B cell (primary cell): ENCODE results near the gene TENM4. TPM values are rescaled to one million over a fixed set of nuclear protein-coding genes. Genes with fewer than 3 reads are reported as not detected.

Experiments used
- ATAC-seq: fragments of 200-7000 bp; cut with Tn5 transposase; one replicate; pipeline ENCODE4 v1.10.0; 2021; ENCODE audit warnings: low read depth, mild to moderate bottlenecking, moderate number of reproducible peaks, moderate library complexity
- CTCF ChIA-PET: fragments of 350-600 bp; sonication (Branson Sonifier 250); formaldehyde crosslinking; loops from one replicate; lab custom pipeline; 2021; ENCODE audit warnings: antibody characterized with exemption, inconsistent platforms; lab: Charles Lee
- POLR2A ChIA-PET: fragments of 350-600 bp; sonication (Branson Sonifier 250); formaldehyde crosslinking; loops from one replicate; lab custom pipeline; 2021; ENCODE audit warnings: antibody characterized with exemption; lab: Charles Lee
- DNase-seq: peaks from one replicate; pipeline ENCODE4 v3.0.0; 2013
- H2AFZ ChIP-seq: 2 replicates; pipeline ENCODE4 v1.6.1; 2012; ENCODE audit warnings: mild to moderate bottlenecking, low read depth, low read length; ENCODE audit not compliant: insufficient read depth, poor library complexity, severe bottlenecking
- H3K27ac ChIP-seq, 2 donors: 1 replicate in 1 of 2; 2 replicates in 1 of 2; pipeline ENCODE4 v1.5.1; 2012 to 2013; ENCODE audit warnings: low read length in 2 of 2, mild to moderate bottlenecking in 2 of 2, moderate library complexity in 1 of 2
- H3K27me3 ChIP-seq, 4 experiments: fragments of 200-600 bp in 1 of 4; sonication (generic) in 1 of 4; replicated peaks in 1 of 4; 1 replicate in 2 of 4; 2 replicates in 2 of 4; pipeline versions ENCODE4 v1.6.1 to v1.7.0; 2013 to 2016; ENCODE audit warnings: low read length in 3 of 4, mild to moderate bottlenecking in 2 of 4, mixed read lengths in 1 of 4, moderate library complexity in 1 of 4; ENCODE audit not compliant: insufficient read depth in 4 of 4, control insufficient read depth in 3 of 4; ENCODE audit errors: control extremely low read depth in 1 of 4
- H3K36me3 ChIP-seq, 2 experiments: replicated peaks in 1 of 2; 1 replicate in 1 of 2; 2 replicates in 1 of 2; pipeline versions ENCODE4 v1.6.1 to v1.7.1; 2013; ENCODE audit warnings: low read length in 1 of 2; ENCODE audit not compliant: insufficient read depth in 2 of 2, control insufficient read depth in 1 of 2; ENCODE audit errors: control extremely low read depth in 1 of 2, extremely low read depth in 1 of 2
- H3K4me1 ChIP-seq, 2 donors: fragments of 200-600 bp in 1 of 2; sonication (generic) in 1 of 2; 1 replicate in 1 of 2; 2 replicates in 1 of 2; pipeline versions ENCODE4 v1.5.1 to v1.6.1; 2013 to 2017; ENCODE audit warnings: low read length in 2 of 2; ENCODE audit not compliant: control insufficient read depth in 2 of 2, insufficient read depth in 2 of 2
- H3K4me2 ChIP-seq: replicated peaks from 2 replicates; pipeline ENCODE3; 2012; ENCODE audit warnings: mild to moderate bottlenecking, low read depth, low read length; ENCODE audit not compliant: poor library complexity, severe bottlenecking
- H3K4me3 ChIP-seq, 5 experiments: fragments of 200-600 bp in 1 of 5; sonication (generic) in 1 of 5; 1 replicate in 3 of 5; 2 replicates in 2 of 5; pipeline versions ENCODE4 v1.5.1 to v1.7.0; 2011 to 2016; ENCODE audit warnings: low read length in 4 of 5, mild to moderate bottlenecking in 4 of 5, low read depth in 2 of 5, control low read depth in 1 of 5, moderate library complexity in 1 of 5; ENCODE audit not compliant: insufficient read depth in 1 of 5; ENCODE audit errors: control extremely low read depth in 1 of 5, extremely low read depth in 1 of 5
- H3K79me2 ChIP-seq: fragments of 200-600 bp; sonication (generic); one replicate; pipeline ENCODE4 v1.6.0; 2016; ENCODE audit warnings: low read length; ENCODE audit not compliant: control insufficient read depth, insufficient read depth
- H3K9ac ChIP-seq: fragments of 200-600 bp; sonication (generic); 2 replicates; pipeline ENCODE4 v1.6.1; 2017; ENCODE audit warnings: mild to moderate bottlenecking, low read length, moderate library complexity
- H3K9me3 ChIP-seq, 3 donors: one replicate each; pipeline versions ENCODE4 v1.6.1 to v1.7.1; 2013; ENCODE audit warnings: low read length in 2 of 3; ENCODE audit not compliant: control insufficient read depth in 2 of 3, insufficient read depth in 1 of 3; ENCODE audit errors: control extremely low read depth in 1 of 3
- H4K20me1 ChIP-seq: 2 replicates; pipeline ENCODE4 v1.6.0; 2012; ENCODE audit warnings: mild to moderate bottlenecking, low read length; ENCODE audit not compliant: insufficient read depth, control insufficient read depth, poor library complexity, severe bottlenecking
- H3K27ac Mint-ChIP-seq: one replicate; pipeline ENCODE4 v1.8.0; 2021; ENCODE audit warnings: mixed read lengths
- H3K27me3 Mint-ChIP-seq: one replicate; pipeline ENCODE4 v1.8.0; 2021; ENCODE audit warnings: mixed read lengths
- H3K4me1 Mint-ChIP-seq: one replicate; pipeline ENCODE4 v1.8.0; 2021; ENCODE audit warnings: mixed read lengths
- H3K4me3 Mint-ChIP-seq: one replicate; pipeline ENCODE4 v1.8.0; 2021; ENCODE audit warnings: mixed read lengths
- H3K9me3 Mint-ChIP-seq: one replicate; pipeline ENCODE4 v1.8.0; 2022; ENCODE audit warnings: mixed read lengths; ENCODE audit not compliant: insufficient read depth
- EZH2 ChIP-seq: IDR thresholded peaks from 2 replicates; pipeline ENCODE4 v1.6.1; 2012; ENCODE audit warnings: borderline replicate concordance, low read depth, mild to moderate bottlenecking, moderate library complexity, low read length; ENCODE audit not compliant: insufficient read depth, poor library complexity, severe bottlenecking
- WGBS: methylation state at CpG from one replicate; pipeline ENCODE4 v1.1.5; 2013; ENCODE audit warnings: missing lambda C conversion rate; ENCODE audit not compliant: insufficient coverage; 5-methylcytosine and 5-hydroxymethylcytosine counted together
- intact Hi-C: fragments of 100-400 bp; cut with micrococcal nuclease; formaldehyde crosslinking; loops from one replicate; pipeline ENCODE4 v1.10.0; 2022
- polyA plus RNA-seq: library from polyadenylated mRNA; depleted of rRNA; stranded (reverse); fragments of >200 nt; gene quantifications from 2 replicates; pipeline ENCODE4 v1.2.3, GENCODE V29; 2012
- total RNA-seq, 2 donors: library from RNA; stranded (reverse); fragments of 120-200 nt in 1 of 2; gene quantifications; 1 replicate in 1 of 2; 2 replicates in 1 of 2; pipeline versions ENCODE4 v1.2.3 to v1.2.4, GENCODE V29; 2013 to 2022
- TF ChIP-seq, protein P1 (sequence below): fragments of 200-600 bp; IDR thresholded peaks from one replicate; pipeline ENCODE4 v1.8.0; 2022; ENCODE audit warnings: antibody characterized with exemption, mild to moderate bottlenecking

Gene TENM4
- total and polyA plus RNA-seq, 2 donors (not counting 1 experiment from before 2014, with no cell fraction given) = 0.09 to 5.7 TPM

GRCh38 chr11:79367844-79368243 lies 73.0 kb downstream of the TENM4 start:
- Histone ChIP-seq H3K27me3 (peaks cover 0 to 9% (median 2%) of the 10 kb centered on the region in 4 experiments), H4K20me1 (no peaks in the 10 kb centered on the region), H3K9me3 (no peaks in the 10 kb centered on the region), H3K4me1 (no peaks in the 10 kb centered on the region), H2AFZ (no peak overlapping the region), H3K27ac (no peak overlapping the region), H3K79me2 (no peaks in the 10 kb centered on the region), H3K9ac (no peak overlapping the region), H3K4me3 (no peak overlapping the region), H3K4me2 (no peak overlapping the region), H3K36me3 (no peaks in the 10 kb centered on the region)
- Mint-ChIP-seq H3K4me3 (no peak overlapping the region), H3K4me1 (no peaks in the 10 kb centered on the region), H3K27me3 (peaks cover 33% of the 10 kb centered on the region), H3K27ac (no peak overlapping the region), H3K9me3 (no peaks in the 10 kb centered on the region)
- WGBS = 70% methylated on average over 2 of the region's 4 CpGs
- ATAC-seq = no peak
- intact Hi-C loops = no loop called here
- POLR2A ChIA-PET = no interaction called here
- TF ChIP-seq, protein P1, sequence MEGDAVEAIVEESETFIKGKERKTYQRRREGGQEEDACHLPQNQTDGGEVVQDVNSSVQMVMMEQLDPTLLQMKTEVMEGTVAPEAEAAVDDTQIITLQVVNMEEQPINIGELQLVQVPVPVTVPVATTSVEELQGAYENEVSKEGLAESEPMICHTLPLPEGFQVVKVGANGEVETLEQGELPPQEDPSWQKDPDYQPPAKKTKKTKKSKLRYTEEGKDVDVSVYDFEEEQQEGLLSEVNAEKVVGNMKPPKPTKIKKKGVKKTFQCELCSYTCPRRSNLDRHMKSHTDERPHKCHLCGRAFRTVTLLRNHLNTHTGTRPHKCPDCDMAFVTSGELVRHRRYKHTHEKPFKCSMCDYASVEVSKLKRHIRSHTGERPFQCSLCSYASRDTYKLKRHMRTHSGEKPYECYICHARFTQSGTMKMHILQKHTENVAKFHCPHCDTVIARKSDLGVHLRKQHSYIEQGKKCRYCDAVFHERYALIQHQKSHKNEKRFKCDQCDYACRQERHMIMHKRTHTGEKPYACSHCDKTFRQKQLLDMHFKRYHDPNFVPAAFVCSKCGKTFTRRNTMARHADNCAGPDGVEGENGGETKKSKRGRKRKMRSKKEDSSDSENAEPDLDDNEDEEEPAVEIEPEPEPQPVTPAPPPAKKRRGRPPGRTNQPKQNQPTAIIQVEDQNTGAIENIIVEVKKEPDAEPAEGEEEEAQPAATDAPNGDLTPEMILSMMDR = no peak
- no peak for TF ChIP-seq EZH2
- DNase-seq = no peak
- CTCF ChIA-PET = no interaction called here

DNA sequence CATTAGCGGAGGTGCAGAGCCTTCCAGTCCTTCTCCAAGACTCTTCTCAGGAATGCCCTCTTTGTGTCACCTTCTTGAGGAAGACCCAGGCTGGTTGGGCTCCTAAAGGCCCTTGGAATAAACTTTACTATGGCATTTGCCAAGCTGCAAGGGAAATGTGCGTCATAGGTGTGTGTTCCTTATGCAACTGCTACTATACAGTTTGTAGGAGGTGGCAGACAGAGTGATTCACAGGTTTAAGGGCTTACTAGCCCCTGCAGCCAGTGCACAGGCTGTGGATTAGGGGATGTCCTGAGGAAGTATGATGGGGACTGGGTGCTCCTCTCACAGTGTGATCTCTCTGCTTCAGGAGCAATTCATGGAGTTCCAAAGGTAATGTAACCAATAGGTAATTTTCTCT lies 74.6 kb downstream of the TENM4 start:
- intact Hi-C loops = no loop called here
- Histone ChIP-seq H3K79me2 (no peaks in the 10 kb centered on the region), H3K27me3 (peaks cover 0 to 5% (median 2%) of the 10 kb centered on the region in 4 experiments), H3K4me1 (no peaks in the 10 kb centered on the region), H3K4me3 (no peak overlapping the region), H3K27ac (no peak overlapping the region), H3K4me2 (no peak overlapping the region), H3K36me3 (no peaks in the 10 kb centered on the region), H3K9ac (no peak overlapping the region), H2AFZ (no peak overlapping the region), H4K20me1 (no peaks in the 10 kb centered on the region), H3K9me3 (no peaks in the 10 kb centered on the region)
- TF ChIP-seq, protein P1 = no peak
- TF ChIP-seq EZH2 = no peak
- DNase-seq (no peak), ATAC-seq (no peak)
- 90% methylated on average over 2 of the region's 2 CpGs for WGBS
- Mint-ChIP-seq H3K4me1 (no peaks in the 10 kb centered on the region), H3K9me3 (no peaks in the 10 kb centered on the region), H3K27me3 (peaks cover 28% of the 10 kb centered on the region), H3K4me3 (no peak overlapping the region), H3K27ac (no peak overlapping the region)
- ChIA-PET CTCF (no interaction called here), POLR2A (no interaction called here)
